Activated naive CD4-positive, alpha-beta T cell treated with anti-CD3 and anti-CD28 coated beads, Interleukin-2, amount 50 U/mL, for 24 hours (primary cell): ENCODE results near the gene CSMD2.

ENCODE experiments used
- H3K27ac Mint-ChIP-seq: one replicate; pipeline ENCODE4 v1.8.0; 2021; ENCODE audit warnings: mild to moderate bottlenecking, mixed read lengths
- H3K27me3 Mint-ChIP-seq: one replicate; pipeline ENCODE4 v1.8.0; 2021; ENCODE audit warnings: mixed read lengths
- H3K36me3 Mint-ChIP-seq: one replicate; pipeline ENCODE4 v1.8.0; 2021; ENCODE audit warnings: mixed read lengths
- H3K4me1 Mint-ChIP-seq: one replicate; pipeline ENCODE4 v1.8.0; 2021; ENCODE audit warnings: mixed read lengths
- H3K4me3 Mint-ChIP-seq: one replicate; pipeline ENCODE4 v1.8.0; 2021; ENCODE audit warnings: mild to moderate bottlenecking, mixed read lengths
- H3K9me3 Mint-ChIP-seq: one replicate; pipeline ENCODE4 v1.8.0; 2021; ENCODE audit warnings: mixed read lengths

Gene CSMD2

DNA sequence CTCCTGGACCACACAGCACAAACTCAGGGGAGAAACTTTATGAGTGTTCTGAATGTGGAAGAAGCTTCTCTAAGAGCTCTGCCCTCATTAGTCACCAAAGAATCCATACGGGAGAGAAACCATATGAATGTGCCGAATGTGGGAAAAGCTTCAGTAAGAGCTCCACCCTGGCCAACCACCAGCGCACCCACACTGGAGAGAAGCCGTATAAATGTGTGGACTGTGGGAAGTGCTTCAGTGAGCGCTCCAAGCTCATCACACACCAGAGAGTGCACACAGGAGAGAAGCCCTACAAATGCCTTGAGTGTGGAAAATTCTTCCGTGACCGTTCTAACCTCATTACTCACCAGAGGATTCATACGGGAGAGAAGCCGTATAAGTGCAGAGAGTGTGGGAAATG lies 670.1 kb downstream of the CSMD2 start:
- Mint-ChIP-seq H3K4me1 (no peaks in the 10 kb centered on the region), H3K27me3 (no peaks in the 10 kb centered on the region), H3K36me3 (peaks cover 47% of the 10 kb centered on the region), H3K4me3 (no peak overlapping the region), H3K27ac (no peak overlapping the region), H3K9me3 (peaks cover 25% of the 10 kb centered on the region)

DNA sequence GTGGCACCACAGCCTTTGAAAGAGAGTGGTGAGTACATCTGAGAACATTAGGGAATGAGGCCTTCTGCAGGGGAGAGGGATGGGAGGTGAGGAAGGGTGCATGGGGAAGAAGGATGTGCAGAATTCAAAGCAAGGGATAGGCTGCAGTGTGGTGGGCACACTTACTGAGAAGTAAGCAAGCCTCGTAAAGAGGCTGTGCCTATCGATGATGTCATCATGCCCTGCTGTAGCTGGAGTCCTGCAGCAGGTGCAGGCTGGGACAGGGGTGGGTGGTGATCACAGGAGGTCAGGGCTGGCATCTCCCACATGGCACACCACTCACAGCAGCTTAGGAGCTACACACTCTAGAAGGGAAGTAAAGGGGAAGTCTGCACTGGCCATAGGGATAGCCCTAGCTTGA lies 676.4 kb downstream of the CSMD2 start:
- no peak overlapping the region for H3K4me3 Mint-ChIP-seq
- no peak overlapping the region for H3K27ac Mint-ChIP-seq
- H3K4me1 Mint-ChIP-seq: no peaks in the 10 kb centered on the region
- H3K9me3 Mint-ChIP-seq: peaks cover 19% of the 10 kb centered on the region
- no peaks in the 10 kb centered on the region for H3K27me3 Mint-ChIP-seq
- peaks cover 56% of the 10 kb centered on the region for H3K36me3 Mint-ChIP-seq

DNA sequence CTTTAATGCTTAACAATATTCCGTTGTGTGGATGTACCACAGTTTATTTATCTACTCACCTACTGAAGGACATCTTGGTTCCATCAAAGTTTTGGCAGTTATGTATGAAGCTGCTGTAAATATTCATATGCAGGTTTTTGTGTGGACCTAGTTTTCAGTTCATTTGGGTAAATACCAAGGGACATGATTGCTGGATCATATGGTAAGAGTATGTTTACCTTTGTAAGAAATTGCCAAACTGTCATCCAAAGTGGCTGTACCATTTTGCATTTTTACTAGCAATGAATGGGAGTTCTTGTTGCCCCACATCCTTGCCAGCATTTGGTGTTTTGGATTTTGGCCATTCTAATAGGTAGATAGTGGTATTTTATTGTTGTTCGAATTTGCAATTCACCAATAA lies 682.6 kb downstream of the CSMD2 start:
- Mint-ChIP-seq H3K4me3 (no peak overlapping the region), H3K27me3 (no peaks in the 10 kb centered on the region), H3K27ac (no peak overlapping the region), H3K36me3 (peaks cover 37% of the 10 kb centered on the region), H3K9me3 (peaks cover 17% of the 10 kb centered on the region), H3K4me1 (no peaks in the 10 kb centered on the region)

DNA sequence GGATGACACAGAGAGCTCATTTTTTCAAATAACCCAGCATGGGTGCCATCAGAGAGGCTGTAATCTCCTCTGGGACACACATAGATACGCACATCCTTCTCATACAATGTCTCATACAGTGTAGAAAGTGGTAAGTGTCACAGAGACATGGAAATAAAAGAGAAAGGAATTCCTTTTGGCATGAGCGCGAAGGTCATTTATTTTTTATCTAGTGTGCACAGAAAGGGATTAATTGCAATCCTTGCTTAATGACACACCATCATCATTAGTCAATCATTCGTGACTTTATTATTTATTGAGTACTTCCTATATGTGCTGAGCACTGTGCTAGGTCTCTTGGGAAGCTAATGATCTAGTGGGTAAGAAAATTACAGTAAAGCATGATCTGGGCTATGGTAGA lies 687.6 kb downstream of the CSMD2 start:
- H3K27me3 Mint-ChIP-seq: no peaks in the 10 kb centered on the region
- no peaks in the 10 kb centered on the region for H3K9me3 Mint-ChIP-seq
- H3K27ac Mint-ChIP-seq: no peak overlapping the region
- peaks cover 12% of the 10 kb centered on the region for H3K4me1 Mint-ChIP-seq
- peaks cover 2% of the 10 kb centered on the region for H3K36me3 Mint-ChIP-seq
- no peak overlapping the region for H3K4me3 Mint-ChIP-seq

DNA sequence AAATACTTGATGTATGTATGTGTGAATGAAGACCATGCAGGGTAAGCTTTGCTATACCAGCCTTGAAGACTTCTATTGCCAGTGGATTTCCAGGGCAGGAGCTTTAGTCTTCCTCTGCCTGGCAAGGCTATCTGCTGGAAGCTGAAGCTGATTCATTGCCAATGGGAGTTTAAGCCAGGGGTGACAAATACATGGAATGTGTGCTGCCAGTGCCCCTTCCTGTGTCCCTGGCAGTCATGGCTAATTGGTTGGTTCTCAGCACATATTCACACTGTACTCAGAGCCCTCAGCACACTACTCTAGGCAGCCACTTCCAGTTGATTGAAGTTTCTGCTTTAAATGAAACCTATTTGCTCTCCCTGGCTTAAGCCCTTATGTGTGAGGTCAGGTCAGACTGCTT lies 691.1 kb downstream of the CSMD2 start:
- Mint-ChIP-seq H3K9me3 (no peaks in the 10 kb centered on the region), H3K27ac (no peak overlapping the region), H3K4me3 (peak overlapping the region; percentile 92)

DNA sequence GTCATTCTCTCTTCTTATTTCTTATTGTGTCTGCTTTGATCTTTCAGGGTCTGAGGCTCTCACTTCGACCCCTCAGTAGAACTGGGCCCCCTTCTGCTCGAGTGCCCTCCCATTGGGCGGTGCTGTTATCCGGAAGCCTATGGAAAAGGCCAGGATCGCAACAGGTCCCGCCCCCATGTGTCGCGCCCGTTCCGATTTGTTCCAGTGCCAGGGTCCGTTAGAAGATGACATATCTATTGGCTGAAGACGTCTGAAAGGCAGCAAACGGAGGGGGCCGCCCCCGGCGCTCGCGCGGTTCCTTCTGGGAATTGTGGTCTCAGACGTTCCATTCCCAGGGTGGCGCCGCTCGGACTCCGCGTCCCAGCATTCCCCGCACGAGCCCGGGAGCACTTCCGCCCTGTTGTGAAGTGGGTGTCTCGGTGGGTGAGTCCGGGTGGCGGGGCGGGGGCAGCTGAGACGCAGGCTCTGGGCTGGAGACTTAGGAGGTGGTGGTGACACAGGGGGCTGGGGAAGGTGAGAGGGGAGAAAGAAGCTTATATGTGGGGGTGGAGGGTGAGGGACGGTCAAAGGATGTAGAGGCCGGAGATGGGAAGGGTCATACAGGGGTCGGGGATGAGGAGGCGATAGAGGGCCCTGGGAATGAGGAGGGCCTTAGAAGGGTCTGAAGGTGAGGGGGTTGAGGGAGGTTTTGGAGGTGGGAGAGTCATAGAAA lies 692.6 kb downstream of the CSMD2 start, which contains the start of gene ZSCAN20:
TSS of gene ZSCAN20 (plus strand) at position 377 of the 712 bp plus-strand sequence. CDS start 6,644 bp downstream, outside the sequence.
- H3K27ac Mint-ChIP-seq: peak within 1 kb of the TSS; percentile 89
- peak within 1 kb of the TSS; percentile 92 for H3K4me3 Mint-ChIP-seq
- H3K36me3 Mint-ChIP-seq: no peaks in the 10 kb centered on the region
- no peaks in the 10 kb centered on the region for H3K9me3 Mint-ChIP-seq
- H3K27me3 Mint-ChIP-seq: no peaks in the 10 kb centered on the region
- H3K4me1 Mint-ChIP-seq: peaks cover 28% of the 10 kb centered on the region

More for the DNA sequence above, 691.1 kb downstream of the CSMD2 start:
- Mint-ChIP-seq H3K4me1 (peaks cover 28% of the 10 kb centered on the region), H3K36me3 (no peaks in the 10 kb centered on the region), H3K27me3 (no peaks in the 10 kb centered on the region)

DNA sequence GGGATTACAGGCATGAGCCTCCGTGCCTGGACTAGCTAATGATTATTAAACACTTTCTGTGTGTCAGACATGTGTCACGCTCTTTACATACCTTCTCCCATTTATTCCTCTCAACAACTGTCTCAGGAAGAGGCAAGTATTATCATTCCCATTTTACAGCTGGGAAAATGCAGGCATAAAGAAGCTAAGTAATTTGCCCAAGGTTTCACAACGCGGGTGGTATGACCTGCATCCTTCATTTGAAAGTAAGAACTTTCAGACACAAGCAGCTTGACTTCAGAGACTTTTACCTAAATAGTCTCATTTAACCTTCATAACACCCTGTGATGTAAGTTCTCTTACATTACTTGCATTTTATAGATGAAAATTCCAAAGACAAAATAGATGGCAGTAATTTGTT lies 693.6 kb downstream of the CSMD2 start:
- Mint-ChIP-seq H3K4me1 (peaks cover 28% of the 10 kb centered on the region), H3K9me3 (no peaks in the 10 kb centered on the region), H3K4me3 (peak overlapping the region; percentile 92), H3K27me3 (no peaks in the 10 kb centered on the region), H3K27ac (no peak overlapping the region), H3K36me3 (no peaks in the 10 kb centered on the region)

DNA sequence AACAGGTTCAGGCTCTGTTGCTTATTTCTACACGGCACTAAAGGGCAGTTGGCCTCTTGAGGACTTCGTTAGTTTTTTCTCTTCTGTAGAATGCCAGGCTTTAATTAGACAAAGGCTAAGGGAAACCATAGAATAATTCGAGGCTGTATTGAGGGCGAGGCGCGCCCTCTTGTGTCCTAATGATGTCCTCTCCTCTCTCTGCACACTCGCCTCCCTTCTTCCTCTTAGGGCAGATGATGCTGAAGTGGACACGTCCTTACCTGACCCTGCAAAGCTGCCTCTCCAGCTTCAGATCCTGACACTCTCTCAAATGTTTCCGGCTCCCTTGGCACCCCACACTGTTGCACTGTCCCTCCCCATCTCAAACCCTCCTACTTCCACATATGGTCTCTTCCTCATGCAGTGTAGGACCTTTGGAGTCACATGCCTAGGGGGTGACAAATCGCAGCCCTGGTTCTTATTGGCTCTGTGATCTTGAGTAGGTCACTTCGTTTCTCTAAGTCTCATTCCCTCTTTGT lies 694.5 kb downstream of the CSMD2 start:
- Mint-ChIP-seq H3K36me3 (no peaks in the 10 kb centered on the region), H3K4me3 (peak overlapping the region; percentile 27), H3K27ac (peak overlapping the region; percentile 56), H3K4me1 (peaks cover 28% of the 10 kb centered on the region), H3K9me3 (no peaks in the 10 kb centered on the region), H3K27me3 (no peaks in the 10 kb centered on the region)

DNA sequence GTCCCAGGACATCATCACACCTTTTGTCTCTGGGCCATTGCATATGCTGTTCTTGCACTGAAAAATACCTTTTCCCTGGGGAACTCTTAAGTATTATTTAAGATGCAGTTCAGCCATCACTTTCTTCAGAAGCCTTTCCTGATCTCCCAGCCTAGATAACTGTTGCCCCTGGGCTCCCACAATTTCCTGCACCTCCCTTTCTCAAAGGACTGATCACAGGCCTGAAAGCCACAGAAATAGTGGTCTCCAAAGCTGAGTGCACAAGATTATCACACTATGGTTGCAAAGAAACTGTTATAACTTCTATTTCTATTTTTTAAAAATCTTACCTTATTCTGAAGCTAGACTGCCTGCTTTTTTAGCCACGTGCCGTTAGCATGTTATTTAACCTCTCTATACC lies 695.3 kb downstream of the CSMD2 start:
- Mint-ChIP-seq H3K4me3 (no peak overlapping the region), H3K36me3 (no peaks in the 10 kb centered on the region), H3K27me3 (no peaks in the 10 kb centered on the region), H3K9me3 (no peaks in the 10 kb centered on the region), H3K4me1 (peaks cover 28% of the 10 kb centered on the region), H3K27ac (no peak overlapping the region)

DNA sequence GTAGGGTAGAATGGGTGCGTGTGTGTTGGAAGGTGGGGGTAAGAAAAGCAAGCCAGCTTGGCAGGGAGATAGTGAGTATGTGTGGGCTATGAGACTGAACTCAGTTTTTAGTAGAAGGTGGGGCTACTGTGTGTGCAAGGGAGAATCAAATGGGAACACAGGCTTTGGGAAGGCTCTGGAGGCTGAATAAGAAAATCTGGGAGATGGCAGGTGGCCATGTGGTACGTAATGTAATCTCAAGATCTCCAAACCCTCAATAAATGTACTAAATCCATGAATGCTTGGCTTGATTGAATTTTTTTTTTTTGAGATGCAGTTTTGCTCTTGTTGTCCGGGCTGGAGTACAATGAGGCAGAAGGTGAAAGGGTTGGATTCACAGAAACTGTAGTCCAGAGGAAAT lies 696.1 kb downstream of the CSMD2 start:
- Mint-ChIP-seq H3K4me3 (no peak overlapping the region), H3K27ac (no peak overlapping the region), H3K4me1 (peaks cover 28% of the 10 kb centered on the region), H3K27me3 (no peaks in the 10 kb centered on the region), H3K9me3 (no peaks in the 10 kb centered on the region), H3K36me3 (no peaks in the 10 kb centered on the region)

DNA sequence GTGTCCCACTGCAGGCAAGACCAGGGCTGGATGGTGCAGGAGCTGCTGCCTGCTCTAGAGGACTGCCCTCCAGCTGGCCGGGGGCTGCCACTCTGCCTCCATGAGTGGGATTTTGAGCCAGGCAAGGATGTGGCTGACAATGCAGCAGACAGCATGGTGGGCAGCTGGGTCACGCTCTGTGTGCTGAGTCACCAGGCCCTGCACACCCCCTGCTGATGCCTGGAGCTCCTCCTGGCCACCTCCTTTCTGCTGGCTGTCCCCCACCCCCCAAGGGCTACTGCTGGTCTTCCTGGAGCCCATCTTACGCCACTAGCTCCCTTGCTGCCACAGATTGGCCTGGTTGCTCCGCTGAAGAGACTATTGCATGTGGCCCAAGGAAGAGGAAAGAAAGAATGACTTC lies 696.5 kb downstream of the CSMD2 start:
- Mint-ChIP-seq H3K4me3 (no peak overlapping the region), H3K9me3 (no peaks in the 10 kb centered on the region), H3K27me3 (no peaks in the 10 kb centered on the region), H3K36me3 (no peaks in the 10 kb centered on the region), H3K27ac (no peak overlapping the region), H3K4me1 (peaks cover 25% of the 10 kb centered on the region)

DNA sequence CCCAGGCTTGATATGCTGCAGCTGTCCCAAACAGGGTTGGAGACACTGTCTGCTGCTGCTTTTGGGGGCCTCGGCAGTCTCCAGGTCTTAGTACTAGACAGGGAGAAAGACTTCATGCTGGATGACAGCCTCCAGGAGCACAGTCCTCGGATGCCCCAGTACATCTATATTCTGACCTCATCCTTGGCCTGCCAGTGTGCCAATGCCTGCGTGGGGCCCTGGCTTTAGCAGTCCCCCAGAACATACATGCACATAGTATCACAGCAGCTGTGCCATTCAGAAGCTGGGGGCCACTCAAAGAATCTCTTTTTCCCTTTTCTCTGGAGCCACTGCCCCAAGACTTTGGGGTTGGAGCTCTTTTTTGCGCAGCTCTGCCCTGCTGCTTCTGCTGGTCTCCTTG lies 697.0 kb downstream of the CSMD2 start:
- Mint-ChIP-seq H3K27me3 (no peaks in the 10 kb centered on the region), H3K4me3 (no peak overlapping the region), H3K4me1 (peaks cover 20% of the 10 kb centered on the region), H3K27ac (no peak overlapping the region), H3K9me3 (no peaks in the 10 kb centered on the region), H3K36me3 (no peaks in the 10 kb centered on the region)

DNA sequence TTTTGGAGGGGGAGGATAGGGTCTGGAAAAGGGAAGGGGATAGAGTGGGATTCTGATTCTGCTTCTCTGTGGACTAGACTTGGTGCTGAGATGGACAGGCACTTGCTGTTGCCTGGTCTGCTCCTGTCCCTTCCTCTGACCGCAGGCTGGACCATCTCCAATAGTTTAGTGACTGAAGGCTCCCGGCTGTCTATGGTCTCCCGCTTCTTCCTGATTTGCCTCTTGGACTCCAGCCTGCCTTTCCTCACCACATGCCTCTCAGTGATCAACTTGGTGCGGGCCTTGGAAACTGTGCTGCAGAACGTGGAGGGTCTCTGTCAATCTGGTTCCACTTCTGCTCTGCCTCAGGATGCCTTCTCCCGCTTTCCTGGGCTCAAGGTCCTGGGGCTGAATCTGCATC lies 698.9 kb downstream of the CSMD2 start:
- H3K36me3 Mint-ChIP-seq: no peaks in the 10 kb centered on the region
- no peak overlapping the region for H3K4me3 Mint-ChIP-seq
- no peak overlapping the region for H3K27ac Mint-ChIP-seq

DNA sequence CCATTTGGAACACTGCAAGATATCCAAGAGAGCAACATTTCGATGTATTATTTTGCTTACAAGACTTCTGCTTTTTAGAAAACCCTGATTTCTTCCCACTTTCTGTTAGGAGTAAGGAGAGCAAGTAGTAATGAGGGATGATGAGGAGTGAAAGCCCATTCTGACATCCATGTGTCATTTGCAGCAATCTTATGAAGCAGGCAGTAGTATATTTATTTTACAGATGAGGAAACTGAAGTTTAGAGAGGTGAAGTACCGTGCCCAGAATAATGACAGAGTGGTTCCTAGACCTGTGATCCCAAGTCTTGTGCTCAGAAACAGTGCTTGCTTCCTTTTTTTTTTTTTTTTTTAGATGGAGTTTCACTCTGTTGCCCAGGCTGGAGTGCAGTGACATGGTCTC lies 699.7 kb downstream of the CSMD2 start:
- H3K36me3 Mint-ChIP-seq: no peaks in the 10 kb centered on the region
- no peak overlapping the region for H3K27ac Mint-ChIP-seq
- no peaks in the 10 kb centered on the region for H3K9me3 Mint-ChIP-seq
- H3K4me1 Mint-ChIP-seq: no peaks in the 10 kb centered on the region
- H3K27me3 Mint-ChIP-seq: no peaks in the 10 kb centered on the region
- no peak overlapping the region for H3K4me3 Mint-ChIP-seq

More for the DNA sequence above, 698.9 kb downstream of the CSMD2 start:
- Mint-ChIP-seq H3K9me3 (no peaks in the 10 kb centered on the region), H3K4me1 (peaks cover 6% of the 10 kb centered on the region), H3K27me3 (no peaks in the 10 kb centered on the region)

DNA sequence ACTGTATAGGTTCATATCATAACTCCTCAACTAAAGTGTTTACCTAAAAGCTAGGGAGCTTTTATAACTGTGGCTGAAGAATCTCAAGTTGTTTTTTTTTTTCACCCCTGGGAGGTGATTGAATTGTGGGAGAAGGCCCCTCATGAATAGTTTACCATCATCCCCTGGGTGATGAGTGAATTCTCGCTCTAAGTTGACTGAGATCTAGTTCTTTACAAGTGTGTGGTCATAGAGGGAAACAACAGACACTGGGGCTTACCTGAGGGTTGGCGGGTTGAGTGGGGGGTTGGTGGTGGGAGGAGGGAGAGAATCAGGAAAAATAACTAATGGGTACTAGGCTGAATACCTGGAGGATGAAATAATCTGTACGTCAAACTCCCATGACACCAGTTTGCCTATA lies 700.5 kb downstream of the CSMD2 start:
- Mint-ChIP-seq H3K36me3 (no peaks in the 10 kb centered on the region), H3K27ac (no peak overlapping the region), H3K9me3 (no peaks in the 10 kb centered on the region), H3K4me1 (no peaks in the 10 kb centered on the region), H3K27me3 (no peaks in the 10 kb centered on the region), H3K4me3 (no peak overlapping the region)
